HCT116 (cell line): ENCODE data around the gene MMD.

Source experiments
- CTCF ChIP-seq, 3 experiments: fragments of 200-600 bp in 1 of 3; sonication (generic) in 1 of 3; IDR thresholded peaks in 2 of 3; conservative IDR thresholded peaks in 1 of 3; 2 replicates each; pipeline ENCODE4 v1.5.1; 2012 to 2017; ENCODE audit warnings: low read depth in 2 of 3, low read length in 2 of 3, antibody characterized with exemption in 1 of 3, borderline replicate concordance in 1 of 3, control low read depth in 1 of 3, mild to moderate bottlenecking in 1 of 3, mixed read lengths in 1 of 3, mixed run types in 1 of 3, moderate library complexity in 1 of 3; ENCODE audit not compliant: insufficient read depth in 1 of 3
- EGR1 ChIP-seq: IDR thresholded peaks from 2 replicates; pipeline ENCODE4 v1.6.1; 2012; ENCODE audit warnings: low read depth
- EZH2 ChIP-seq: fragments of 200-600 bp; sonication (generic); IDR thresholded peaks from 2 replicates; pipeline ENCODE4 v1.6.1; 2017; ENCODE audit warnings: antibody characterized with exemption, mixed run types
- EZH2phosphoT487 ChIP-seq: fragments of 200-600 bp; IDR thresholded peaks from 2 replicates; pipeline ENCODE4 v1.6.1; 2018; ENCODE audit warnings: antibody characterized with exemption, borderline replicate concordance
- JUND ChIP-seq: IDR thresholded peaks from 2 replicates; pipeline ENCODE4 v1.6.1; 2012
- POLR2A ChIP-seq: IDR thresholded peaks from 2 replicates; pipeline ENCODE4 v1.7.0; 2011; ENCODE audit warnings: borderline replicate concordance; ENCODE audit not compliant: insufficient read depth, insufficient read length; ENCODE audit errors: extremely low read depth
- POLR2AphosphoS5 ChIP-seq: IDR thresholded peaks from 2 replicates; pipeline ENCODE4 v1.6.1; 2011; ENCODE audit warnings: mild to moderate bottlenecking, low read depth, low read length, moderate library complexity
- RAD21 ChIP-seq: IDR thresholded peaks from 2 replicates; pipeline ENCODE4 v1.6.1; 2012; ENCODE audit warnings: low read depth, mild to moderate bottlenecking
- ZNF274 ChIP-seq: fragments of 200-500 bp; sonication (Bioruptor generic); IDR thresholded peaks from 2 replicates; pipeline ENCODE4 v1.6.1; 2014; ENCODE audit warnings: mild to moderate bottlenecking, low read depth, low read length, inconsistent platforms

GRCh38 chr17:55451203-55451641 lies 29.6 kb upstream of the MMD start:
- TF ChIP-seq EZH2phosphoT487: no peak
- no peak for TF ChIP-seq CTCF (IDR thresholded peaks at IDR 0.05 in 2 of 3, conservative IDR thresholded peaks at IDR 0.05 in 1 of 3; ENCODE audit: borderline replicate concordance in 1 of 3, insufficient read depth in 1 of 3, low read depth in 2 of 3, low read length in 2 of 3)
- TF ChIP-seq JUND: no peak
- no peak for TF ChIP-seq EGR1
- no peak for TF ChIP-seq POLR2AphosphoS5
- no peak for TF ChIP-seq POLR2A
- no peak for TF ChIP-seq RAD21
- TF ChIP-seq EZH2: no peak
- TF ChIP-seq ZNF274: no peak
